Measurements from ENCODE around the gene PLCD1. TPM values are rescaled to one million over a fixed set of nuclear protein-coding genes. Genes with fewer than 3 reads are reported as not detected.

The PLCD1 gene
- total RNA-seq, 1 donor from 2014 or later, result 20.7 TPM

DNA sequence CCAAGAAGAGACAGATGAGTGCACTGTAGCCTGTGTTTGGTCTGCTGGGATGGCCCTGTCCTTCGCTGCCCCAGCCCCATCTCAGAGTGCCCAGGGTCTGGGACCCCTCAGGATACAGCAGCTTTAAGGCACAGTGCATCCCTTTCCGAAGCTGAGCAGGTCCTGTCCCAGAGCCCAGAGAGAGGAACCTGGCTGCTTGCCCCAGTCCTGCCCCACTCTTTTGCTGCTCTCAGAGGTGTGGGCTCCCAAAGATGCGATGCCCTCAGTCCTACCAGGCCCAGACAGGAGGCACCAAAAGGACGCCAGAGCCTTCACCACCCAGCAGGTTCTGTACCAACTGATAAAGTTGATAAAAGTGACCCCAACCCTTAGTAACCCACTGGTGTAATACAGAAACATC is 8.2 kb downstream of the PLCD1 start:
- TF ChIP-seq, protein P1, sequence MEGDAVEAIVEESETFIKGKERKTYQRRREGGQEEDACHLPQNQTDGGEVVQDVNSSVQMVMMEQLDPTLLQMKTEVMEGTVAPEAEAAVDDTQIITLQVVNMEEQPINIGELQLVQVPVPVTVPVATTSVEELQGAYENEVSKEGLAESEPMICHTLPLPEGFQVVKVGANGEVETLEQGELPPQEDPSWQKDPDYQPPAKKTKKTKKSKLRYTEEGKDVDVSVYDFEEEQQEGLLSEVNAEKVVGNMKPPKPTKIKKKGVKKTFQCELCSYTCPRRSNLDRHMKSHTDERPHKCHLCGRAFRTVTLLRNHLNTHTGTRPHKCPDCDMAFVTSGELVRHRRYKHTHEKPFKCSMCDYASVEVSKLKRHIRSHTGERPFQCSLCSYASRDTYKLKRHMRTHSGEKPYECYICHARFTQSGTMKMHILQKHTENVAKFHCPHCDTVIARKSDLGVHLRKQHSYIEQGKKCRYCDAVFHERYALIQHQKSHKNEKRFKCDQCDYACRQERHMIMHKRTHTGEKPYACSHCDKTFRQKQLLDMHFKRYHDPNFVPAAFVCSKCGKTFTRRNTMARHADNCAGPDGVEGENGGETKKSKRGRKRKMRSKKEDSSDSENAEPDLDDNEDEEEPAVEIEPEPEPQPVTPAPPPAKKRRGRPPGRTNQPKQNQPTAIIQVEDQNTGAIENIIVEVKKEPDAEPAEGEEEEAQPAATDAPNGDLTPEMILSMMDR (IDR thresholded peaks at IDR 0.05; ENCODE audit: unreplicated experiment), result no peak
- Mint-ChIP-seq H3K27me3 (ENCODE audit: low read depth) (no peaks in the 10 kb centered on the region), H3K36me3 (peaks cover 8% of the 10 kb centered on the region), H3K4me1 (peaks cover 20% of the 10 kb centered on the region), H3K4me3 (no peak overlapping the region), H3K9me3 (no peaks in the 10 kb centered on the region), H3K27ac (no peak overlapping the region)
- no peak for DNase-seq (ENCODE audit: low spot score in 2 of 2, unreplicated experiment in 2 of 2)

DNA sequence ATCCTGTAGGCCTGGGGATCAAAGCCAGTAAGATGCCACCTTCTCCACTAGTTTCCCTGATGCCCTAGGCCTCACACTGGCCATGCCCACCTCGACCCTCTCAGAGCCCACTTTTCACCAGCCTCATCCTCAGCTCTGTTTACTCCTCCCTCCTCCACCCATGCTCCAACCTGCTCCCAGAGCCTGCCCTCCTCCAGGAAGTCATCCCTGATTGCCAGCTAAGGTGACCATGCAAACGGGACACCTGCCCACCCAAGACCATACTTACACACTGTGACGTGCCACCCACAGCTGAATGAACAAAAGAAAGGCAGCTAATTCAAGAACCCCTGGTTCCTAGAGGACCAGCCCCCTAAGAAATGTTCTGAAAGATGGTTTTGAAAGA is 9.1 kb downstream of the PLCD1 start:
- DNase-seq (ENCODE audit: low spot score in 2 of 2, unreplicated experiment in 2 of 2), result no peak
- H3K27me3 Mint-ChIP-seq (ENCODE audit: low read depth), result no peaks in the 10 kb centered on the region

DNA sequence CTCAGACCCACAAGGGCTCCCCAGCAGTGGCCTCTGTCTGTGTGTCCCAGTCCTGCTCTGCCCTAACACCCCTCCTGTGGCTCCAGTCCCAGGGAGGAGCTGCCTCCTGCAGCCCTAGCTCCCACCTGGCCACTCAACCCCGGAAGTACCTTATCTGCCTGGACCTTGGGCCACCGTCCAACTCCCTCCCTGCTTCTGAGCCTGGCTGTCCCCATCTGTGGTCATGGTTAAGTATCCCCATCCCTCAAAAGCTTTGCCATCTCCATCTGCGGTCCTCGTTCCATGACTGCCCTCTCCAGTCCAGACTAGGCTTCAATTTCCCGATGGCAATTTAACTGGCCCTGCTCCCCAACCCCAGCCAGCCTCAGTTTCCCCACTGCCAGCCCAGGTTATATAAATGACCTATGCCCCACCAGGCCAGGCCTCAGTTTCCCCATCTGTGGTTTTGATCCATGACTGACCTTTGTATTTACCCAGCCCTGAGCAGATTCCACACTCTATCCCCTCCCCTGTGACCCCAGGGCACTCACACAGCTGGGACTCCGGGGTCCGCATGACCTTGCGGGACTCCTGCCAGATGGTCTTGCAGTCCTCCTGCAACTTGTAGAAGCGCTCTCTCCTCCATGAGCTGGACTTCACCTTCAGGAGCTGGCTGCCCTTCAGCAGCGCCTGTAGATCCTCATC is 9.6 kb downstream of the PLCD1 start:
- TF ChIP-seq, protein P1 (IDR thresholded peaks at IDR 0.05; ENCODE audit: unreplicated experiment), result no peak
- H3K36me3 Mint-ChIP-seq, result peaks cover 22% of the 10 kb centered on the region

More for the DNA sequence above, 9.1 kb downstream of the PLCD1 start:
- peaks cover 16% of the 10 kb centered on the region for H3K4me1 Mint-ChIP-seq
- peaks cover 16% of the 10 kb centered on the region for H3K36me3 Mint-ChIP-seq
- no peak overlapping the region for H3K27ac Mint-ChIP-seq
- TF ChIP-seq, protein P1 (IDR thresholded peaks at IDR 0.05; ENCODE audit: unreplicated experiment), result no peak
- H3K9me3 Mint-ChIP-seq, result no peaks in the 10 kb centered on the region
- no peak overlapping the region for H3K4me3 Mint-ChIP-seq

DNA sequence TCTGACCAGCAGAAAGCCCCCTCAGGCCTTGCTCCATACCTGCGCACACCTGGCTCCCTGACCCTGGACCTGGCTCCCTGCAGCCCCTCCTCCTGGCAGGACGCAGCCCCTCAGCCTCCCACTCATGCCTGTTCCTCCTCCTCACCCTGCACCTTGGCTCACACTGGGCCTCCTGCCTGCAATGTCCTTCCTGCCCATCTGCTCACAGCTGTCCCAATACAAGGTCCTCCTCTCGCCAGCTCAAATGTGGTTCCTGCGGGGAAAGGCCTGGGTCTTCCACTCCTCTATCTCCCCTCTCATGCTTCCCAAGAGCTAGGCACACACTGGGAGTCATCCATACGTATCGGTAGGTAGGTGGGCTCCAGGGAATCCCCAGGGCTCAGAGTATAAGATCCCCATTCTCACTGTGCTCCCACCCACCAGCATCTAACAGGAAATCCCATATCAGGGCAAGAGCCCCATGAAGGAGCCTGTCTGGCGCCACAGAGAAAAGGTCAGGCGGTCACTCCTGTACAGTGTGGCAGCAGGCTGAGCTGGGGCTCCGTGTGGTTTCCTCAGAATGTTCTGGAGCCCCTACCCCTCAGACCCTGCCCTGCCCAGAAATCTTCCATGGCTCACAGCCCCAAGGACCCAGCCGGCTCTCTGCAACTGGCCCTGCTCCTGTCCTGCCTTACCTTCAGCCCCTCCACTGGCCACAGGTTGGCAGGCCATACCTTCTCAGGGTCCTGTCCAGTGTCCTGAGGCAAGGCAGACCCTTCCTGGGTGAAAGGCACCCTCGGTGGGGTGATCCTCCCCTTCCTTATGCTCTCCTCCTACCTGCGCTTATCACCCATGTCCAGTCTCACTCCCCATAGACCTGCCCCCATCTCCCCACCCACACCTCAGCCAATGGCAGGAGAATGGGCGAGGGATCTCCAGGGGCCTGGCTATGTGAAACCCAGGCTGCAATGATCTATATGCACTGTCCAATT is 10.9 kb downstream of the PLCD1 start:
- H3K9me3 Mint-ChIP-seq, result peaks cover 9% of the 10 kb centered on the region
- H3K4me3 Mint-ChIP-seq, result no peak overlapping the region
- peaks cover 30% of the 10 kb centered on the region for H3K36me3 Mint-ChIP-seq
- H3K27ac Mint-ChIP-seq, result peak overlapping the region; percentile 70
- DNase-seq (ENCODE audit: low spot score in 2 of 2, unreplicated experiment in 2 of 2), result no peak
- TF ChIP-seq, protein P1 (IDR thresholded peaks at IDR 0.05; ENCODE audit: unreplicated experiment), result no peak
- H3K27me3 Mint-ChIP-seq (ENCODE audit: low read depth), result no peaks in the 10 kb centered on the region
- peaks cover 7% of the 10 kb centered on the region for H3K4me1 Mint-ChIP-seq

More for the DNA sequence above, 9.6 kb downstream of the PLCD1 start:
- Mint-ChIP-seq H3K9me3 (peaks cover 5% of the 10 kb centered on the region), H3K4me1 (peaks cover 13% of the 10 kb centered on the region), H3K4me3 (no peak overlapping the region), H3K27me3 (ENCODE audit: low read depth) (no peaks in the 10 kb centered on the region), H3K27ac (no peak overlapping the region)
- no peak for DNase-seq (ENCODE audit: low spot score in 2 of 2, unreplicated experiment in 2 of 2)

DNA sequence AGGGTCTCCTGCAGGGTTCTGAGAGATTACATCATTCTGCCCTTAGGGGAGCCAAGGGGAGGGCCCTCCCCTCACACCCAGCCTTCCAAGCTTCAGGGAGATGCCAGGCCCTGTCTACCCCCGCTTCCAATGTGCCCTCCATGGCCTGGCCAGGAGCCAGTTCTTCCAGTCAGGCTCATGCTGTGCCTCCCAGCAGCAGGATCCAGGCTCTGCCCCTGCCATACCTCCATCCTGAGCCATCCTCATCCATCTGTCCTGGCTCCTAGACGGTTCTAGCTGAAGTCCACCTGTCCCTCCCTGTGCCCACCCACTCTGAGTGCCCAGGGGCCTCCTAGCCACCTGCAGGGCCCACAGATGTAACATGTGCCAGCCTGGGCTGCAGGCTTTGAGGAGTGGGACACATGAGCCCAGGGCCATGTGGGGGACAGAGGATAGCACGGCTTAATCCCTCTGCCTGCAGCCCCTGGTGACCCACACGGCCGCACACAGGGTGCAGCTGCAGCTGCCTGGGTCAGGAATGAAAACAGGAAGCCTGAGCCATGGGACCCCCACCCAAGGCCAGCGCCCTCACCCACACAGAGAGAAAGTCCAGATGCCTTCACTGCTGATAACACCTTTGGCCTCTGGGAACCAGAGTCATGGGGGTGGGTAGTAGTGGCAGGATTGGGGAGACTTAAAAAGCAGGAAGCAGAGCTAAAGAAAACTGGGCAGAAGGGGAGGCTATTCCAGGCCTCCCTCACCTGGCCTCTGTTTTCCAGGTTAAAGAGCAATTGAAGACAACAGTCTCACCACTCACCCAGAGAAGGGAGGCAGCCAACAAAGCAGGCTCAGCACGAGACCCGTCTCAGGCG is 11.8 kb downstream of the PLCD1 start:
- Mint-ChIP-seq H3K4me1 (peaks cover 3% of the 10 kb centered on the region), H3K36me3 (peaks cover 30% of the 10 kb centered on the region), H3K27me3 (ENCODE audit: low read depth) (no peaks in the 10 kb centered on the region), H3K4me3 (no peak overlapping the region), H3K27ac (no peak overlapping the region), H3K9me3 (peaks cover 9% of the 10 kb centered on the region)
- TF ChIP-seq, protein P1 (IDR thresholded peaks at IDR 0.05; ENCODE audit: unreplicated experiment), result no peak
- DNase-seq (ENCODE audit: low spot score in 2 of 2, unreplicated experiment in 2 of 2), result no peak
